Measurements from ENCODE around the gene PTOV1.

DNA sequence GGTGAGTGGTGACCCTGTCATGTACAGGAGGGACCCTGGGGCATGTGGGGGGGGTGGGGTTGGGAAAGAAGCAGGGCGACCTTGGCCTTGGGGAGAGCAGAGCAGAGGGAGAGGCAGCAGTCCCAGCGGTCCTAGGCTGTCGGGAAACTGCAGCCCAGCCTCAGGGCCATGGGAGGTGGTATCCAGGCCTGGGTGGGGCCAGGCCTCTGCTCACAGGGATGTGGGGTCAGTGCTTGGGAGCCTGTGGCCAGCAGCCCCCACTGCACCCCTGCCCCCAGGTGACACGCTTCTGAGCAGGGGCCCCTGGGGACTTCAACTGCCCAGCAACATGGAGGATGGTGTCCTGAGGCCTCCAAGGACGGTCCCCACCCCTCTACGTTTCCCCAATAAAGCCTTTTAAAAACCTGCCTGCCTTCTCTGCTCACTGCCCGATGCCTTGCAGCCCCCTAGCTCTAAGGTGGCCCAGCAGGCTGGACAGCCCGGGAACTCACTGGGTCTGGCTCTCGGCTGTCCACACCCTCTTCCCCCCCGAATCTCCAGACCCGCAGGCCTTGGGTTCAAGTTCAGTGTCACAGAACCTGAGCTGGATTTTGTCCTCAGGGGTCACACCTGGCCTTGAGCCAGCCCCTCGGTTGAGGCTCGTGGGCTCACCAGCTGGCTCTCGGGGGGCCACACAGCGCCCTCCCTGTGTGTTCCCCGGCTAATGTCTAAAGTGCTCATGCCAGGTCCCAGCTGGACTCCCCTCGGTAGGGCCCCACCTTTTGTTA lies 9.6 kb downstream of the PTOV1 start:
- TF ChIP-seq, protein P1, sequence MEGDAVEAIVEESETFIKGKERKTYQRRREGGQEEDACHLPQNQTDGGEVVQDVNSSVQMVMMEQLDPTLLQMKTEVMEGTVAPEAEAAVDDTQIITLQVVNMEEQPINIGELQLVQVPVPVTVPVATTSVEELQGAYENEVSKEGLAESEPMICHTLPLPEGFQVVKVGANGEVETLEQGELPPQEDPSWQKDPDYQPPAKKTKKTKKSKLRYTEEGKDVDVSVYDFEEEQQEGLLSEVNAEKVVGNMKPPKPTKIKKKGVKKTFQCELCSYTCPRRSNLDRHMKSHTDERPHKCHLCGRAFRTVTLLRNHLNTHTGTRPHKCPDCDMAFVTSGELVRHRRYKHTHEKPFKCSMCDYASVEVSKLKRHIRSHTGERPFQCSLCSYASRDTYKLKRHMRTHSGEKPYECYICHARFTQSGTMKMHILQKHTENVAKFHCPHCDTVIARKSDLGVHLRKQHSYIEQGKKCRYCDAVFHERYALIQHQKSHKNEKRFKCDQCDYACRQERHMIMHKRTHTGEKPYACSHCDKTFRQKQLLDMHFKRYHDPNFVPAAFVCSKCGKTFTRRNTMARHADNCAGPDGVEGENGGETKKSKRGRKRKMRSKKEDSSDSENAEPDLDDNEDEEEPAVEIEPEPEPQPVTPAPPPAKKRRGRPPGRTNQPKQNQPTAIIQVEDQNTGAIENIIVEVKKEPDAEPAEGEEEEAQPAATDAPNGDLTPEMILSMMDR (IDR thresholded peaks at IDR 0.05; ENCODE audit: insufficient read depth, low read length): no peak
- no peak for TF ChIP-seq GABPA (IDR thresholded peaks at IDR 0.05; ENCODE audit: low read depth)
- TF ChIP-seq REST (IDR thresholded peaks at IDR 0.05; ENCODE audit: insufficient replicate concordance, low read depth): no peak
- TF ChIP-seq SPI1 (IDR thresholded peaks at IDR 0.05; ENCODE audit: borderline replicate concordance, low read depth): no peak
